Lower leg skin (tissue), 4 donors: ENCODE results near the gene CDC42. TPM values are rescaled to one million over a fixed set of nuclear protein-coding genes. Genes with fewer than 3 reads are reported as not detected.
"Not testable (repeated sequence)": the region's sequence is repeated elsewhere in the genome, so short reads cannot be mapped to it uniquely, and the experiment has no call there.

Experiments
- DNase-seq, 2 donors: peaks; one replicate each; pipeline ENCODE4 v3.0.0-alpha.2; 2019; ENCODE audit warnings: low spot score in 2 of 2
- H3K4me3 ChIP-seq: fragments of 200-600 bp; sonication (generic); 2 replicates; pipeline ENCODE4 v1.5.1; 2017; ENCODE audit warnings: mild to moderate bottlenecking, low read depth; ENCODE audit not compliant: poor library complexity, severe bottlenecking
- CTCF ChIP-seq, 3 donors: fragments of 450-650 bp; IDR thresholded peaks; one replicate each; pipeline ENCODE4 v1.5.1; 2016; ENCODE audit warnings: antibody characterized with exemption in 3 of 3, mild to moderate bottlenecking in 3 of 3, moderate library complexity in 2 of 3
- POLR2A ChIP-seq, 2 donors: fragments of 450-650 bp; IDR thresholded peaks; one replicate each; pipeline ENCODE4 v1.6.1; 2016 to 2017; ENCODE audit warnings: antibody characterized with exemption in 2 of 2, mild to moderate bottlenecking in 1 of 2, moderate library complexity in 1 of 2
- WGBS, 2 donors: methylation state at CpG; one replicate each; pipeline ENCODE4 v1.1.5; 2018; 5-methylcytosine and 5-hydroxymethylcytosine counted together
- intact Hi-C: fragments of 100-400 bp; cut with DNase I; formaldehyde crosslinking; loops from one replicate; pipeline ENCODE4 v1.15.0; 2023; ENCODE audit warnings: low total_unique reads
- total RNA-seq, 4 donors: library from RNA; depleted of rRNA; stranded (reverse); fragments of >200 nt; gene quantifications; one replicate each; pipeline ENCODE4 v1.1.0, GENCODE V29; 2016

CDC42 gene
- total RNA-seq, 4 donors from 2014 or later = 162 to 226 (median 203) TPM

GRCh38 chr1:22078133-22078532 lies 25.6 kb downstream of the CDC42 start:
- H3K4me3 ChIP-seq = no peak overlapping the region
- TF ChIP-seq CTCF (IDR thresholded peaks at IDR 0.05) = no peak
- intact Hi-C loops = no loop called here
- 80 to 82% methylated on average over 2 of the region's 2 CpGs for WGBS, 2 donors
- no peak for DNase-seq

- 83 to 84% methylated on average over 2 of the region's 2 CpGs for WGBS, 2 donors
- intact Hi-C loops = no loop called here
- H3K4me3 ChIP-seq = no peak overlapping the region
- DNase-seq = no peak
- TF ChIP-seq POLR2A (IDR thresholded peaks at IDR 0.05) = no peak
- no peak for TF ChIP-seq CTCF (IDR thresholded peaks at IDR 0.05)
Observed at GRCh38 chr1:22080191-22080590, 27.7 kb downstream of the CDC42 start.

- no peak for TF ChIP-seq CTCF (IDR thresholded peaks at IDR 0.05)
- no peak for TF ChIP-seq POLR2A (IDR thresholded peaks at IDR 0.05)
- no peak for DNase-seq
- H3K4me3 ChIP-seq = no peak overlapping the region
- intact Hi-C loops = no loop called here
- WGBS, 2 donors = 51 to 59% methylated on average over 2 of the region's 2 CpGs
Observed at GRCh38 chr1:22088331-22088730, 35.8 kb downstream of the CDC42 start.

GRCh38 chr1:22089134-22089571 lies 36.6 kb downstream of the CDC42 start:
- no peak for DNase-seq
- H3K4me3 ChIP-seq = no peak overlapping the region
- intact Hi-C loops = no loop called here
- TF ChIP-seq CTCF (IDR thresholded peaks at IDR 0.05) = no peak
- no peak for TF ChIP-seq POLR2A (IDR thresholded peaks at IDR 0.05)
- WGBS, 2 donors = 51 to 58% methylated on average over 3 of the region's 3 CpGs

GRCh38 chr1:22089787-22090186 lies 37.3 kb downstream of the CDC42 start:
- intact Hi-C loops = no loop called here
- no peak for TF ChIP-seq POLR2A (IDR thresholded peaks at IDR 0.05)
- TF ChIP-seq CTCF (IDR thresholded peaks at IDR 0.05) = no peak
- no peak for DNase-seq
- H3K4me3 ChIP-seq = no peak overlapping the region
- 14 to 18% methylated on average over 6 of the region's 6 CpGs for WGBS, 2 donors

GRCh38 chr1:22090867-22091266 lies 38.4 kb downstream of the CDC42 start:
- DNase-seq = no peak
- TF ChIP-seq POLR2A (IDR thresholded peaks at IDR 0.05) = no peak
- no peak for TF ChIP-seq CTCF (IDR thresholded peaks at IDR 0.05)
- intact Hi-C loops = no loop called here
- WGBS, 2 donors = 73 to 77% methylated on average over 3 of the region's 3 CpGs
- H3K4me3 ChIP-seq = no peak overlapping the region

GRCh38 chr1:22092026-22092768 lies 39.7 kb downstream of the CDC42 start:
- H3K4me3 ChIP-seq, DNase-seq, intact Hi-C loops: not testable (repeated sequence)
- 59 to 71% methylated on average over 3 of the region's 3 CpGs for WGBS, 2 donors
